Right lobe of liver (tissue), 6 donors: ENCODE measurements around the gene DNASE2. TPM values are rescaled to one million over a fixed set of nuclear protein-coding genes. Genes with fewer than 3 reads are reported as not detected.
"Not testable (repeated sequence)": the region's sequence is repeated elsewhere in the genome, so short reads cannot be mapped to it uniquely, and the experiment has no call there.

Experiments
- ATAC-seq, 4 donors: fragments of 200-7000 bp; cut with Tn5 transposase; one replicate each; pipeline ENCODE4 v1.9.1; 2020; ENCODE audit warnings: mild to moderate bottlenecking in 4 of 4, moderate library complexity in 4 of 4
- DNase-seq, 3 donors: peaks; one replicate each; pipeline ENCODE4 v3.0.0-alpha.2; 2020
- H3K27ac ChIP-seq, 3 donors: fragments of 200-600 bp; one replicate each; pipeline ENCODE4 v1.8.0; 2022
- H3K27me3 ChIP-seq, 2 donors: fragments of 200-600 bp; one replicate each; pipeline ENCODE4 v1.8.0; 2022
- H3K36me3 ChIP-seq, 4 donors: fragments of 200-600 bp; sonication (generic) in 1 of 4; one replicate each; pipeline versions ENCODE4 v1.5.1 to v1.8.0; 2017 to 2022; ENCODE audit warnings: control low read depth in 1 of 4
- H3K4me1 ChIP-seq, 4 donors: fragments of 200-600 bp; sonication (generic) in 1 of 4; one replicate each; pipeline versions ENCODE4 v1.5.1 to v1.8.0; 2017 to 2022; ENCODE audit warnings: control low read depth in 1 of 4
- H3K4me3 ChIP-seq, 3 donors: fragments of 200-600 bp; one replicate each; pipeline ENCODE4 v1.8.0; 2022
- H3K9me3 ChIP-seq, 4 donors: fragments of 200-600 bp; sonication (generic) in 1 of 4; one replicate each; pipeline versions ENCODE4 v1.5.1 to v1.8.0; 2017 to 2022; ENCODE audit warnings: control low read depth in 1 of 4
- POLR2A ChIP-seq: fragments of 450-650 bp; IDR thresholded peaks from one replicate; pipeline ENCODE4 v1.6.1; 2017; ENCODE audit warnings: antibody characterized with exemption, mild to moderate bottlenecking
- WGBS: methylation state at CpG from one replicate; pipeline ENCODE4 v1.1.6; 2018; ENCODE audit warnings: low coverage, low lambda C conversion rate; ENCODE audit not compliant: insufficient coverage; ENCODE audit errors: missing lambda C conversion rate; 5-methylcytosine and 5-hydroxymethylcytosine counted together
- intact Hi-C, 2 donors: fragments of 100-400 bp; cut with DNase I; formaldehyde crosslinking; loops; one replicate each; pipeline versions ENCODE4 v1.11.2 to v1.14.1; 2022
- total RNA-seq, 6 experiments: library from RNA; depleted of rRNA in 2 of 6; stranded (reverse); fragments of >200 nt in 2 of 6; fragmentation: NEBNext Ultra II Directional in 3 of 6; extraction: Animal tissue kit (Norgen Biotek cat#: 25700) in 3 of 6; gene quantifications; one replicate each; pipeline versions ENCODE4 v1.1.0 to v1.2.4, GENCODE V29; 2016 to 2023
- TF ChIP-seq, protein P1 (sequence below), 4 donors: fragments of 200-600 bp in 3 of 4; fragments of 450-650 bp in 1 of 4; IDR thresholded peaks; one replicate each; pipeline versions ENCODE4 v1.5.1 to v1.8.0; 2016 to 2022; ENCODE audit warnings: antibody characterized with exemption in 4 of 4, mild to moderate bottlenecking in 2 of 4
- donor health status: DM: no; HTN: yes; CAD: no.
- donor health status: DM: no; HTN: no; CAD: no.
- donor health status: DM: no; HTN: no; CAD: no.
- donor health status: DM: no; HTN: yes; CAD: no.
- donor health status: DM: no; HTN: yes; CAD: no.

Gene DNASE2
- total RNA-seq, 6 experiments from 2014 or later: 18.2 to 36.3 (median 26.8) TPM

DNA sequence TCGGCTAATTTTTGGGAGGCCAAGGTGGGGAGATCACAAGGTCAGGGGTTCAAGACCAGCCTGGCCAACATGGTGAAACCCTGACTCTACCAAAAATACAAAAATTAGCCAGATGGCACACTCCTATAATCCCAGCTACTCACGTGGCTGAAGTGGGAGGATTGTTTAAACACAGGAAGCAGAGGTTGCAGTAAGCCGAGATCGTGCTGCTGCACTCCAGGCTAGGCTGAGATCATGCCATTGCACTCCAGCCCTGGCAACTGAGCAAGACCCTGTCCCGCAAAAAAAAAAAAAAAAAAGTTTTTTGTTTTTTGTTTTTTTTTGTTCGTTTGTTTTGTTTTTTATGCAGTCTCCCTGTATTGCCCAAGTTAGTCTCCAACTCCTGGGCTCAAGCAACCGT lies 21.7 kb downstream of the DNASE2 start:
- no peak for DNase-seq
- Histone ChIP-seq H3K27me3 (no peaks in the 10 kb centered on the region), H3K27ac (no peak overlapping the region), H3K4me1 (no peaks in the 10 kb centered on the region), H3K4me3 (no peak overlapping the region), H3K9me3 (no peaks in the 10 kb centered on the region), H3K36me3 (no peaks in the 10 kb centered on the region)
- TF ChIP-seq POLR2A: no peak
- TF ChIP-seq, protein P1, sequence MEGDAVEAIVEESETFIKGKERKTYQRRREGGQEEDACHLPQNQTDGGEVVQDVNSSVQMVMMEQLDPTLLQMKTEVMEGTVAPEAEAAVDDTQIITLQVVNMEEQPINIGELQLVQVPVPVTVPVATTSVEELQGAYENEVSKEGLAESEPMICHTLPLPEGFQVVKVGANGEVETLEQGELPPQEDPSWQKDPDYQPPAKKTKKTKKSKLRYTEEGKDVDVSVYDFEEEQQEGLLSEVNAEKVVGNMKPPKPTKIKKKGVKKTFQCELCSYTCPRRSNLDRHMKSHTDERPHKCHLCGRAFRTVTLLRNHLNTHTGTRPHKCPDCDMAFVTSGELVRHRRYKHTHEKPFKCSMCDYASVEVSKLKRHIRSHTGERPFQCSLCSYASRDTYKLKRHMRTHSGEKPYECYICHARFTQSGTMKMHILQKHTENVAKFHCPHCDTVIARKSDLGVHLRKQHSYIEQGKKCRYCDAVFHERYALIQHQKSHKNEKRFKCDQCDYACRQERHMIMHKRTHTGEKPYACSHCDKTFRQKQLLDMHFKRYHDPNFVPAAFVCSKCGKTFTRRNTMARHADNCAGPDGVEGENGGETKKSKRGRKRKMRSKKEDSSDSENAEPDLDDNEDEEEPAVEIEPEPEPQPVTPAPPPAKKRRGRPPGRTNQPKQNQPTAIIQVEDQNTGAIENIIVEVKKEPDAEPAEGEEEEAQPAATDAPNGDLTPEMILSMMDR (IDR thresholded peaks at IDR 0.05): no peak
- 33% methylated on average over 7 of the region's 7 CpGs for WGBS
- intact Hi-C loops: no loop called here
- no peak for ATAC-seq

DNA sequence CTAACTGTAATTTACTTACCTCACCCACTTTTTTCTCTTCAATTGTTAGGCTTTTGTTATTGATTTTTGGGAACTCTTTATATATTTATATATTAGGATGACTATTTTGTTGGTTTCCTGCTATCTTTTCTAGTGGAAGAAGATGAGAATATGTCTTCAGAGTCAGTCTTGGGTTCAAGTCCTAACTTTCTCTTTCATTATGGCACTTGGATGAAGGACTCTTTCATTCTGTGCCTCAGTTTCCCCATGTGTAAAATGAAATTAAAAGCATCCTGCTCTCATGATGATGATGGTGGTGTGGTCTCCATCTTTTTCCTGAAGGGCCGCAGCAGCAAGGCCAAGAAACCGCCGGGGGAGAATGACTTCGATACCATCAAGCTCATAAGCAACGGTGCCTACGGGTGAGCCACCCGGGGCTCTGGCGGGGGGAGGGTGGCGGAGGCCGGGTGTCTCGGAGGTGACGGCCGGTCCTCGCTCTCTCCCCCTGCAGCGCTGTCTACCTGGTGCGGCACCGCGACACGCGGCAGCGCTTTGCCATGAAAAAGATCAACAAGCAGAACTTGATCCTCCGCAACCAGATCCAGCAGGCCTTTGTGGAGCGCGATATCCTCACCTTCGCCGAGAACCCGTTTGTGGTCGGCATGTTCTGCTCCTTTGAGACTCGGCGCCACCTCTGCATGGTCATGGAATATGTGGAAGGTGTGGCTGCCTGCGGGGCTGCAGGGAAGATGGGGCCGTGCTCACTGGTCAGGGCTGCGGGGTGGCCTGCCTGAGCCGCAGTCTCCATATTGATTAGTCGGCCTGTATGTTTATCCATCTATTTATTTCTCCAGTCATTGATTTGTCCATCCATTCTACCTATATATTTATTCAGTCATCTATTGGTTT lies 23.0 kb downstream of the DNASE2 start:
- WGBS: 82% methylated on average over 13 of the region's 35 CpGs
- Histone ChIP-seq H3K4me3 (no peak overlapping the region), H3K27me3 (no peaks in the 10 kb centered on the region), H3K9me3 (no peaks in the 10 kb centered on the region), H3K27ac (no peak overlapping the region), H3K36me3 (no peaks in the 10 kb centered on the region), H3K4me1 (no peaks in the 10 kb centered on the region)
- intact Hi-C loops: no loop called here
- no peak for ATAC-seq
- TF ChIP-seq POLR2A: no peak
- TF ChIP-seq, protein P1 (IDR thresholded peaks at IDR 0.05): no peak
- no peak for DNase-seq

- no peaks in the 10 kb centered on the region for H3K36me3 ChIP-seq
- no peaks in the 10 kb centered on the region for H3K9me3 ChIP-seq
- no peaks in the 10 kb centered on the region for H3K4me1 ChIP-seq
- no peak for DNase-seq
- no peak overlapping the region for H3K4me3 ChIP-seq
- no peak for ATAC-seq
- WGBS: 52% methylated on average over 1 of the region's 1 CpG
- H3K27me3 ChIP-seq: no peaks in the 10 kb centered on the region
- H3K27ac ChIP-seq: no peak overlapping the region
- intact Hi-C loops: no loop called here
- TF ChIP-seq, protein P1 (IDR thresholded peaks at IDR 0.05): no peak
- TF ChIP-seq POLR2A: no peak
Measured at GRCh38 chr19:12856653-12857052, 24.6 kb downstream of the DNASE2 start.

GRCh38 chr19:12847159-12848139 lies 33.8 kb downstream of the DNASE2 start:
- H3K27me3 ChIP-seq: no peaks in the 10 kb centered on the region
- 2% methylated on average over 33 of the region's 69 CpGs for WGBS

DNA sequence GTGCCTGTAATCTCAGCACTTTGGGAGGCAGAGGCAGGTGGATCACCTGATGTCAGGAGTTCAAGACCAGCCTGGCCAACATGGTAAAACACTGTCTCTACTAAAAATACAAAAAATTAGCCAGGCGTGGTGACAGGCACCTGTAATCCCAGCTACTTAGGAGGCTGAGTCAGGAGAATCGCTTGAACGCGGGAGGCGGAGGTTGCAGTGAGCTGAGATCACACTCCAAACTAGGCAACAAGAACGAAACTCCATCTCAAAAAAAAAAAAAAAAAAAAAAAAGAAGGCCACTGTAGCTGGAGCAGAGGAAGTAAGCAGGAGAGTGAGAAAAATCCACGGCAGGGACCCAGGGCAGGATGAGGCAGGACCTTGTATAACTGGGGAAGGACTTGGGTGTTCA lies 34.6 kb downstream of the DNASE2 start:
- not testable (repeated sequence) for H3K4me3 ChIP-seq, H3K36me3 ChIP-seq, H3K4me1 ChIP-seq, DNase-seq, H3K9me3 ChIP-seq, ATAC-seq, H3K27ac ChIP-seq, H3K27me3 ChIP-seq
- WGBS: 36% methylated on average over 2 of the region's 7 CpGs
- intact Hi-C loops: loop anchor here (10.0 kb wide), 2 partner anchors 82 to 282 kb away; no protein-coding TSS in a partner anchor

More at GRCh38 chr19:12847159-12848139, 33.8 kb downstream of the DNASE2 start:
- peak; percentile 97 to 100 (median 99) for ATAC-seq
- H3K27ac ChIP-seq: no peak overlapping the region
- no peaks in the 10 kb centered on the region for H3K9me3 ChIP-seq
- peak; percentile 83 to 85 (median 84) for DNase-seq
- H3K36me3 ChIP-seq: no peaks in the 10 kb centered on the region
- no peak overlapping the region for H3K4me3 ChIP-seq
- no peak for TF ChIP-seq POLR2A
- TF ChIP-seq, protein P1 (IDR thresholded peaks at IDR 0.05): peak; percentile 97 to 100 (median 99)
- intact Hi-C loops: loop anchor here (10.0 kb wide), 2 partner anchors 83 to 283 kb away; no protein-coding TSS in a partner anchor
- peaks cover 0 to 7% (median 0%) of the 10 kb centered on the region in 4 donors for H3K4me1 ChIP-seq
